HG03342 (cell line): ENCODE measurements around the gene TF.
"Not testable (repeated sequence)": the region's sequence is repeated elsewhere in the genome, so short reads cannot be mapped to it uniquely, and the experiment has no call there.

Source experiments
- ATAC-seq: cut with Tn5 transposase; IDR thresholded peaks from one replicate; pipeline ENCODE4 v1.9.1; 2021; ENCODE audit warnings: mild to moderate bottlenecking, moderate library complexity; ENCODE audit not compliant: unreplicated experiment

Gene TF

DNA sequence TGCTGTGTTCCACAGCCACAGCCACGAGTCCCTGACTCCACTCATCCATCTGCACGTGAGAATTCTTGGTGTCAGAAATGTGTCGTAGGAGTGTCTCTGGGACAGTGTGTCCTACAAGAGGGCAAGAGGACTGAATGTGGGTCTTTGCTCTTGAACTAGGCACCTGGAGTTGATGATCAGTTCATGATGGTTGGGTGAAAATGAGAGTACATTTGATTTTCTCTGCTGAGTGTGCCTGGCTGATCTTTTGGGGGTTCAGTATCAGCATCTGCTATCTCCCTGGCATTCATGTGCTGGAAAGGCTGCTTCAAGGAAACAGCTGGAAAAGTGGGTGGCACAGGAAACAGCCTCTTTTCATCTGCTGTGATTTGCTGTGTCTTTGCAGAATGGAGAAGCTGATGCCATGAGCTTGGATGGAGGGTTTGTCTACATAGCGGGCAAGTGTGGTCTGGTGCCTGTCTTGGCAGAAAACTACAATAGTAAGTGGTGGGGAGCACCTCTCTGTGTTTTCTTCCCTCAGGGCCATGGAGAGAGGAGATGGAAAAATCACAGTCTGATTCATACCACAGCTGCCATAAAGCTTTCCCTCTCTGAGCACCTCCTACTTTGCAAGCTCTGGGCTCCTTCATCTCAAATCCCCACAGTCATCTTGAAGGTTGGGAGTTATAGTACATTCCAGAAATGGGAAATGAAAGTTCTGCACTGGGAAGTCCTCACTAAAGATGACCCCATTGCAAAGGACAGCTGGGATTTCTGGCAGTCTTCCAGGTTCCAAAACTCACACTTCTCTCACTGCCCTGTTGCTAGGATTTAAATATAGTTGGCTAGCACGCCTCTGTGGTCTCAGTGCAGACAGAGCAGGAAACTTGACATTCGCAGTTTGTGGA is 17.8 kb downstream of the TF start:
- no peak for ATAC-seq

DNA sequence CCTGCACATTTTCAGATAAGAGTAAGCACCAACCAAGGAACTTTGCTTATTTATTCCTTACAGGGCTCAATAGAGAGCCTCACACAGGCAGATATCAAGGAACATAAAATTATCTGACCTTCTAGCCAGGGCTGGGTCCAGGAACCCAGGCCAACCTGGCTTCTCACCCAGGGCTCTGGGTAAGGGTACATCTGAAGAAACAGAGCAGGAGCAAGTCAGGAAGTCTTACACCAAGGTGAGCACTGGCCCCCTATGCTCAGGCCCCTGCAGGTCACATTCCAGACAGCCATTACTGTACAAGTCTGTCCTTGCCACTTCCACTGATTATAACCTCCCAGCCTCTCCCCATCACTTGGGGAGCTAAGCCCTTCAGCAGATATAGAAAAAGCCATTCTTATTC is 19.1 kb downstream of the TF start:
- ATAC-seq = no peak

DNA sequence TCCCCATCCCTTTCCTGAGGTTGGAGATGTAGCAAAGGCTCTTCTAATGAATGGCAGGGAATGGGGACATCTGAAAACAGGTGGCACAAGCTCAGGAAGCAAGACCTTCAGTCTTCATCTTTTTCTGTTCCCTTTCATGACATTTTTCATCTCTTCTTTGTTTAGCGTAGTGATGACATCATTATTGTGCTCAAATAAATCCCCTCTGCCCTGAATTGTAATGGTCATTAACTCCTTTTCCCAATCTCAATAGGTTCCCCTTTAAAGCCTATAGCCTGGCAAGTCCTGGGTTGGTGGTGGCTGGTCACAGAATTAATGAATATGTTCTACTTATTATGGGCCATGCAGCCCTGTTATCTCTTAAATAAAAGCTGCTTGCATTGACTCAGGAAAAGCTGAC is 21.4 kb downstream of the TF start:
- ATAC-seq = no peak

DNA sequence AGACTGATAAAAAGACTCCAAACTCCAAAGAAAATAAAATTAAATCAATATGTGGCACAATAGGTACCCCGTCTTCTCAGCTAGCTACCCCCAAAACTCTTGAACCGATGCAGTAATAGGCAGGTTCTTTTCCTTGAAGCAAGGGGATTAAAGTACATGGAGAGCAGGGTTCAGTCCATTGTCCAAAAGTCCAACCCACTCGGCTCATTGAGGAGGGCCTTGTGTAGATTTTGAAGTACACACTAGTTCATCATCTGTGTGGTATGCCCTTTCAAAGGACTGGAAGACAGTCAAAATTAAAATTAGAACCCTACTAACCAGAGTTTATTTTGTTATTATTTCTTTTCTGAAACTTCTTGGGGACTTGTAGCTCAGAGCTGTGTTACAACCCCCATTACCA is 23.3 kb downstream of the TF start:
- ATAC-seq = no peak

DNA sequence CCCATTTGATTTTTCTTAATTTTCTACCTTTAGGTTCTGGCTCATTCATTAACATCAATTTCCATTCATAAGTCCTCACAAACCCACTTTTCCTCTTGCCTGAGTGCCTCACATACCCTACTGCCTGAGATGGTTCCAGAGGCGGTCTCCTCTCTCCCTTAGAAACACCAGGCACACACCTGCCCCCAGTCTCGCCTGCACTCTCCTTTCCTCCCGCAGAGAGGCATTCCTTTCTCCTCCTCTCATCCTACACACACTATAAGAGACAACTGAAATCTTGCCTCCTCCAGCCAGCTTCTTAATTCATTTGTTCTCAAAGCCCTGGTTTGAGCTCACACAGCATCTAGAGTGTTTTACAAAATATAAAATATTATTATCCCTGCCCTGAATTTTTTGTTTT is 27.5 kb downstream of the TF start:
- ATAC-seq = no peak

DNA sequence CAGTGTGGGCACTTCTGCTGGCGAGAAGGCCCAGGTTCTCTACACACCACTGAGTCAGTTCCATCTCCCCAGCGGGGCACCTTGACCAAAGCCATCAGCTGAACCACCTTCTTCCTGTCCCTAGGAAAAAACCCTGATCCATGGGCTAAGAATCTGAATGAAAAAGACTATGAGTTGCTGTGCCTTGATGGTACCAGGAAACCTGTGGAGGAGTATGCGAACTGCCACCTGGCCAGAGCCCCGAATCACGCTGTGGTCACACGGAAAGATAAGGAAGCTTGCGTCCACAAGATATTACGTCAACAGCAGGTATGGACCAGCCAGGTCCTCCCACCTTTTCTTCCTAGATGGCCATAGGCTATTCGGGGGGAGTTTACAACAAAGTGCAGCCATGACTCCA is 29.1 kb downstream of the TF start:
- ATAC-seq = no peak

DNA sequence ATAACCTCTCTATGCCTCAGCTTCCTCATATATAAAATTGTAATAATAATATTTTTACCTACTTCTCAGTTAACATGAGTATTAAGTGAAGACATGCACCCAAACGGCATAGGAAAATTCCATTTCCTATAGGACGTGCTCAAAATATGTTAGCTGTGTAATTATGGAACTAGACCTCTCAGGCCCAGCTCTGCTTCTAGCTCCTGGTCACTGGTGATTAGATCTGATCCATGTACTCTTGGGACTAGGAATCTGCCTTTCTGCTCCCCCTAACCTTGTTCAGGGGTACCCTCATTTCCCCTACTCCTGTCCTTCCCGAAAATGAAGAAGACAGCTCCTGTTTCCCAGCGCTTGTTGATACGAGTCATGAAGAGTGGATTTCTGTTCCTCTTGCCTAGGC is 29.6 kb downstream of the TF start:
- no peak for ATAC-seq

DNA sequence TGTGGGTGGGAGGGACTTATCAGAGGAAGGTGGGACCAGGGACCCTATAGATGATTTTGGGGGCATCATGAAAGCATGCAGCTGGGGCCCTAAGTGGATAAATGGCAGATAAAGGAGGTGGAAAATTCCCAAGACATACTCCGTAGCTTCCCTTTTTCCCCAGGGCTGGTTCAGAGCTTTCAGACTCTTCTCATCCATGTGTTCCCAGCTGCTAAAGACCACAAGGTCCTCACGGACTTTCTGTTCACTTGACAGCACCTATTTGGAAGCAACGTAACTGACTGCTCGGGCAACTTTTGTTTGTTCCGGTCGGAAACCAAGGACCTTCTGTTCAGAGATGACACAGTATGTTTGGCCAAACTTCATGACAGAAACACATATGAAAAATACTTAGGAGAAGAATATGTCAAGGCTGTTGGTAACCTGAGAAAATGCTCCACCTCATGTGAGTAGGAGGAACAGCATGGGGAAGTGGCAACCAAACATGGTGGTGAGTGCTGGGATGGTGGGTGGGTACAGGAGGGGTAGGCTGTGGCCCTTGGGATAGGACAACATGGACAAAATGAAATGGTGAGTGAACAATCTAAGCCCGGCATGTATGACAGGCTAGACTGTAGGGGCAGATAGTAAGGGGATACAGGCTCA is 30.7 kb downstream of the TF start:
- ATAC-seq = no peak

DNA sequence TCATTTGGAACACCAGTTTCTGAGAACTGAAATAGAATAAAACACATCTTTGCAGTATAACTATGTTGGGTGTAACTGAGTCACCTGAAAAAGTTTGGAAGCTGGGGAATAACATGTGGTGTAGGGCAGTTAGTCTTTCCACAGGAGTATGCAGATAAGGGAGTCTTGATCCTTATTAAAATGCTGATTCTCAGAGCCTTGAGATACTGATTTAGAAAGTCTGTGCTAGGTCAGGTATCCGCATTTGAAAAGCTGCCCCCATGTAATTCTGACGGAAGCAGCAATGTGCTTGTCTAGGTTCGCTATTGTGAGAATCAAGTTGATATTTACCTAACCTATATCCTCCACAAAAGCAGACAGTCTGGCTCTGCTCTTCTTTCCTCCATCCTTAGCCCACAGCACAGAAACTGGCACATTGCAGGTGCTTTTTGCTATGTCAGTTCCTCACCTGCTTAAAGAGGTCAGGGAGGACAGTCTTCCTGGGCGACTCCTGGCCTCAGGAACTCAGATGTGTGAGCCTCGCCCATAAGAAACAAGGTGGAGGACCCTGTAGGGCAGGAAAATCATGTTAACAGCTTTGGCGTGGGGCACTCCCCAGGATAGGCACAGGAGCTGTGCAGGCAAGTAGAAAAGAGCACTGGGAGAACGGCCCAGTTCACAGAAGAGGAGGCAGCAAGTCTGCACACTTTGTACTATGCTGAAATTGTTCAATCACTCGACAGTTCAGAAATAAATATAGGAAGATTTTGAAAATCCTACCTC is 31.8 kb downstream of the TF start:
- ATAC-seq = no peak

DNA sequence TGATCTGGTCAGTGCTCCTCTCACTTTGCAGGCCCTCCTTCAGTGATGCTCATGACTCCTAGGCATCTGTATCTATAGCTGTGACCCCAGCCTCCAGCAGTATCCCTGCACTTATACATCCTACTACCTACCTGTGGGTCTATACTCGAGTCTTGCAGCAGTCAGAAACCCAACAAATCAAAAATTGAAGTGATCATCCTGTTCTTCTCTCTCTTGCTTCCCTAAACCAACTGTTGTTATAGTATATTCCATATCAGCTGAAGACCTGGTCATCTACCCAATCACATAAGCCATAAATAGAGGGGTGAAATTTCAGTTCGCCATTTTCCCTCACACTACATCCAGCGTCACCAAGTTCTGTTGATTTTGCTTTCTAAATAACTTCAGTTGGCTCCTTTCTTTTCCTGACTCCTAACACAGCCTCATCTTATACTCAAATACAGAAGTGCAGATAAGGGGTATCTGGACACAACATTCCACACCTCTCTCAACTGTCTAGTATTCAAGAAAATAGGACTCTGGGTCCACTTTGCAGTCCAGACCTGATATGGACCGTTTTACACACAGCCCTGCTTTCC is 33.5 kb downstream of the TF start:
- ATAC-seq = no peak

DNA sequence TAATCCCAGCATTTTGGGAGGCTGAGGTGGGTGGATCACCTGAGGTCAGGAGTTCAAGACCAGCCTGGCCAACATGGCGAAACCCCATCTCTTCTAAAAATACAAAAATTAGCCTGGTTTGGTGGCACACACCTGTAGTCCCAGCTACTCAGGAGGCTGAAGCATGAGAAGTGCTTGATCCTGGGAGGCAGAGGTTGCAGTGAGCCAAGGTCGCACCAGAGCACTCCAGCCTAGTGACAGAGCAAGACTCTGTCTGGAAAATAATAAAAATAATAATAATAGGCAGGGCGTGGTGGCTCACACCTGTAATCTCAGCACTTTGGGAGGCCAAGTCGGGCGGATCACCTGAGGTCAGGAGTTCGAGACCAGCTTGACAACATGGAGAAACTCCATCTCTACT is 34.6 kb downstream of the TF start:
- ATAC-seq = not testable (repeated sequence)

DNA sequence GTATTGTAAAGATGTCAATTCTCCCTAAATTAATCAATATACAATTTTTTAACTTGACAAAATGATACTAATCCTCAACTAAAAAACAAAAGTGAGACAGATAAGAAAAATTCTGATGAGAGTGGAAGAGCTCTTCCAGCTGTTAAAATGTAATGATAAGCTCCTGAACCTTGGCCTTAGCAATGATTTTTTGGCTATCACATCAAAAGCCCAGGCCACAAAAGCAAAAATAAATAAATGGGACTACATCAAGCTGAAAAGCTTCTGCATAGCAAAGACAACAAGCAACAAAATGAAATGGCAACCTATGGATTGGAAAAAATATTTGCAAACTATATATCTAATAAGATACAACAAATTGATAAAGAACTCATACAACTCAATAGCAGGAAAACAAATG is 35.4 kb downstream of the TF start:
- no peak for ATAC-seq

DNA sequence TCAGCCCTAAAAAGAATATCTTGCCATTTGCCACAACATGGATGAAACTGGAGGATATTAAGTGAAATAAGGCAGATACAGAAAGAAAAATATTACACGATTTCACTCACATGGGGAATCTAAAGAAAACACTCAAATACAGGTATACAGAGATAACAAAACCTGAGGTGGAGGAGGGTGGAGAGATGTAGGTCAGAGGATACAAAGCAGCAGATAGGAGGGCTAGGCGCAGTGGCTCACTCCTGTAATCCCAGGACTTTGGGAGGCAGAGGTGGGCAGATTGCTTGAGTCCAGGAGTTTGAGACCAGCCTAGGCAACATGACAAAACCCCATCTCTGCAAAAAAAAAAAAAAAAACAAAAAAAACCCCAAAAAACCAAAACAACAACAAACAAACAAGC is 36.3 kb downstream of the TF start:
- no peak for ATAC-seq

DNA sequence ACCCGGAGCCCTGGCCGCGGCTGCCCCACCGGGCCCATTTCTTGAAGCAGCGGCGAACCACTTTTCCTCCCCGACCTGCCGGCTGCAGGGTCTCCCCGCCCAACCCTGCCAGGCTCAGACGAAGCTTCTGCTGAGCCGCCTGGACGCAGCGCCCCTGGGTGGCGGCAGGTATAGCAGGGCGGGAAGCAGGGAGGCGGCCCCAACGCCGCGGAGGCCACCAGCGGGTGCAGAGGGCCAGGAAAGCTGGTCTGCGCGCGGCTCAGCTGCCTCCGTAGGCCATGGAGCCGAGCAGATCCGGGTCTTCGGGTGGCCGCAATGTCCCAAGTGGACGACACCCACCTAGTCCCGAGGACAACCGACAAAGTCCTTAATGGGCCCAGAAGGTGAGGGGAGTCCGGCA is 37.6 kb downstream of the TF start:
- ATAC-seq = no peak

DNA sequence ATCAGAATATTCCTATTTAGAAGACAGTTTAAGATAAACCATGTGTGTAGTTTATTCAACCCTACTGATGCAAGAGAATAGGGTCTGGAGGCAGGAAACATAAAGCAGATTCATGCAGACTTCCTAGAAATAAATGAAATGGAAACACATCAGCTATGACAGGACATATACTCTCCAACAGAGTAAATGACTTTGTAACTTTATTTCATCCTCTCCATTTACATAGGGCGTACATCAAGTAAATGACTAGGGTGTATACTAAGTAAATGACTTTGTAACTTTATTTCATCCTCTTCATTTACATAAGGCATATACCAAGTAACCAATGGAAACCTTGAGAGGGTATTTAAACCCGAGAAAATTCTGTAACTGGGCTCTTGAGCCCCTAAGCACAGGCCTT is 41.8 kb downstream of the TF start:
- ATAC-seq = no peak

DNA sequence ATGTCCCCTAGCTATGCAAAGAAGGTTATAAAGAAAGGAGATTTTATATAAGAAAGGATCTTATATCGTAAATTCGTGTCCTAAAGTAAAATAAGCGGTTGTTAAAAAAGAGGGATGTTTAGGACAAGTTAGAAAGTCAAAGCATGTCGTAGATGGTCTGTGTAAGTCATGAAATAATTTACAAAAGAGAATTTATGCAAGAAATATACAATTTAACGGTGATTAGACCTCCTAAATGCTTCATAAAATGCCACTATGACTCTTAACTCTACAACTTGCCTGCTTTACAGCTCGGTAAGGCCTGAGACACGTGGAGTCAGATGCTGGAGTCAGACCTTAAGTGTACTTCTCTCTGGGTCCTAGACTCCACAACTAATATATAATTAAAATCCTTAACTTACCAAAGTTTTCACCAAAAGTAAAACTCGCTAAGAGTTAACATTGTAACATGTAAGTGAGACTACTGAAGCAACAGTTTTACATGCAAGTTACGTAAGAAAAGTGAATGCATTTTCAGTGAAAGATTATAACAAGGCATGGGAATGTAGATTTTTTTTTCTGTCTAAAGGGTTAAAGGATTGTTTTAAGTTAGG is 46.1 kb downstream of the TF start:
- ATAC-seq = no peak

DNA sequence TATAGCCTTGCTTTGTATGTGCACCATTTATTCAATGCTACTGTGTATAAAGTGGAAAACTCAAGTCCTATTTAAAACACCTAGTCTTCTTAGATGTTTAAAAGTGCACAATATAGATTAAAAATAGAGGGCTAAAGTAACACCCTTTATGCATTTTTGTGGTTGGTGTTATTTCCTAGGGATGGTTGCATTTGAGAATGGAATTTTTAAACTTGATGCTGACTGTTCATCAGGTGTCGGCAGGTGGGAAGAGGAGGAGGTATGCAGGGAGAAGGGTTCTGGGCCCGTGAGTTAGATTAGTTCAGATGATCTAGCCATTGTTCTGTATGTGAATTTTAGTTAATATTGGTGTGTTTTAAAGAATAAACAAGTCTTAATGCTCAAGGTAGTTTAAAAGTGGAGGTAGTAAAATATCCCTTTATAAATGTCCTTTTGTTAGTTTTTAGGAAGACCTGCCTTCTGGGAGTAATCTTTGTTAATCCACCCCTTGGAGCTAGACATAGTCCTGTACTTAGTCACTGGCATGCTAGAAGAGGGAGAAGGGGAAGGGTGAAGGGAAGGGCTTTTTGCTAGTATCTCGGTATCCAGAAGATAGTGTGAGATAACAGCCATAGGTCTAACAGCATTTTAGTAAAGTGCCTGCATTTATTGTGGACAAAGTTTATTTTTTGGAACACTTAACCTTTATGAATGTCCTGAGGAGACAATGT is 51.4 kb downstream of the TF start:
- ATAC-seq = no peak

DNA sequence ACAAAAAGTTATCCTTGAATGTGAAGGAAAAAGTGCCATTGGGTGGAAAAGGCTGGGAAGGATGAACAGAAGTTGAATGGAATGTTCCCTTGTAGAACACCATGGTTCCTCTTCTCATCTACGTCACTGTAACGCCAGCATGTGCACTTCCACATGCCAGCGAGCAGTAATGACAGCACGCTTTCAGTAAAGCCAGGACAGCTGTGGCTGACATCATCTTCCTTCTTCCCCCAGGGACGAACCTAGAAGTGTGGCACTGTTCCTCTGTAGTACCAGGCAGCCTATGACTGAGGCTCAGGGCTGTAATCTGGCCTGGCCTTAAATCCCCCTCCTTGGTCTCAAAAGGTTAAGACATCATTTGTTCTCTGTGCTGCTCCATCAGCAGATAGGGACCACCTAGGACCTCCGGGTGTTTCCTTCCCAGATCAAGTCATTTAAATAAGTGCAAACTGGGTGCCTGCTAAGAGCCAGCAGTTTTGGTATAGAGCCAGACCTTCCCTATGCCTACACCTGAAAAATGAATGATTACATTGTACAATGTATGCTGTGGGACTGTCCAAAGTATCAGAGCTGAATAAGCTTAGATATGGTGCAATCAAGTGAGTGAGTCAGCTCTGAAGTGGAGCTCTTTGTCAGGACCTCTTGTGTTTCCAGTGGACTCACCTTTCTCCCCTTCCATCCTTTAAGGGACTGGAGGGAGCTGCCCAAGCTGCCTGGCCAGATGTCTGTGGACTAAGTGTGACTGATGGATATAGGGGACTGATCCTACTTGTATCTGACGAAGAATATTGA is 53.8 kb downstream of the TF start:
- ATAC-seq = no peak

DNA sequence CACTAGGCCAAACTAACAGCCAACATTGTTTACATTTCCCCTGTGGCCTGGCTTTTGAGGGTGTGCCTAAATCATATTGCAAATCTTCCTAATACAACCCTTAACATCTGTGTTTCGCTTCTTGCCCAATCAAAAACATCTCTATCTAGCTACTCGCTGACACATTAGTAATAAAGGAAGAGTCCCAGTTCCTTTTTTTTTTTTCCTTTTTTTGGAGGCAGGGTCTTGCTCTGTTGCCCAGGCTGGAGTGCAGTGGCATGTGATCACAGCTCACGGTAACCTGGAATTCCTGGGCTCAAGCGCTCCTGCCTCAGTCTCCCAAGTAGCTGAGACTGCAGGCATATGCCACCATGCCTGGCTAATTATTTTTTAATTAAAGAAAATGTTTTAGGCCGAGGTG is 57.3 kb downstream of the TF start:
- no peak for ATAC-seq

DNA sequence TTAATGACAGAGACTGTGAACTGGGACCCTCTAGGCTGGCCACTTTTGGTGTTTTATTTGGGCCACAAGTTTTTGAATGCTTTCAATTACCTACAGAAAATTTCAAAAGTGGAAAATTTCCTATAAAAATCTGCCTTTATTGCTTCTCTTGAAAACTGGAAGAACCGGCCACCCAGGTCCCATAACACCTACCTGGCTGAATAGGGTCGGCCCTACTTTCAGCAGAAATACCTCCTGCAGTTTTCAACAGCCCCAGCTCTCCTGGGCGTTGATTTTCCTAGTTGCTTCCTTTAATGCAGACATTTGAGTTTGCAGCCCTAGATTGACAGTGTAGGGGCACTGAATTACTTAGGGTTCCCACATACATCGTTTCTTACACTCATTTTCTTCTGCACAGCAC is 58.7 kb downstream of the TF start:
- ATAC-seq = no peak
